ENCODE measurements around the gene FOXO1.

Gene FOXO1

GRCh38 chr13:40540328-40541044, 126.0 kb downstream of the FOXO1 start:
- peak; percentile 67 for DNase-seq (ENCODE audit: low read depth)

DNA sequence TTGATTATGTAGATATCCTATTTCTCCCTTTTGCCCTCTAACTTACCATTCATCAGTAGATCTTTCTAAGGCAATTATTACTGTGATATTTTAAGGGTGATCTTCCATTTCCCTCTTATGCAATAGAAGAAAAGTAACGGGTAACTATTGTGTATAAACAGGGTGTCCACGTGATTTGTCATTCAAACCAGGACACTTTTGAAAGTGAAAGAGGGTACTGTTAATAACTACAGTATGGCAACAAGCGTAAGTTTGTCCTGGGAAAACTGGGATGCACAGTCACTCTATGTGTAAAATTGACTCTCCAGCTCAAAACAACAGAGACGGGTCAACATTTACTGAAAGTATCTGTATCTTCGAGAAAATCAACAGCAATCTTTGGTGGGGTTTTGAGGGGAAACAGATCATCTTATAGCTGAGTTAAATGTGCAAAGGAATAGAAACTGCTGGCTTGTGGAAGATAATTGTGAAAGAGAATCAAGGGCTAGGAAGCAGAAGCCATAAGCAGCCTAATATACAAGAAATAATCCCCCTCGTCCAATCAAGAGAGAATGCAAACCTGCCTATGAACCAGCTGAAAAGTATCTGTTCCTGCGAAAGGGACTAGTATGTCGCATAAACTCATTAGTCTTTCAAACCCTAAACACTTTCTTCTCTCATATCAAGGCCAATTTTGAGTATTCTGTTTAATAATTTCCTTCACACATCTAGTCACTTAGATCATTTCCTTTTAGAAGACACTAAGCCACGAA, 126.7 kb downstream of the FOXO1 start:
- DNase-seq (ENCODE audit: low read depth): no peak

GRCh38 chr13:40537146-40537895, 129.1 kb downstream of the FOXO1 start:
- no peak for DNase-seq (ENCODE audit: low read depth)

DNA sequence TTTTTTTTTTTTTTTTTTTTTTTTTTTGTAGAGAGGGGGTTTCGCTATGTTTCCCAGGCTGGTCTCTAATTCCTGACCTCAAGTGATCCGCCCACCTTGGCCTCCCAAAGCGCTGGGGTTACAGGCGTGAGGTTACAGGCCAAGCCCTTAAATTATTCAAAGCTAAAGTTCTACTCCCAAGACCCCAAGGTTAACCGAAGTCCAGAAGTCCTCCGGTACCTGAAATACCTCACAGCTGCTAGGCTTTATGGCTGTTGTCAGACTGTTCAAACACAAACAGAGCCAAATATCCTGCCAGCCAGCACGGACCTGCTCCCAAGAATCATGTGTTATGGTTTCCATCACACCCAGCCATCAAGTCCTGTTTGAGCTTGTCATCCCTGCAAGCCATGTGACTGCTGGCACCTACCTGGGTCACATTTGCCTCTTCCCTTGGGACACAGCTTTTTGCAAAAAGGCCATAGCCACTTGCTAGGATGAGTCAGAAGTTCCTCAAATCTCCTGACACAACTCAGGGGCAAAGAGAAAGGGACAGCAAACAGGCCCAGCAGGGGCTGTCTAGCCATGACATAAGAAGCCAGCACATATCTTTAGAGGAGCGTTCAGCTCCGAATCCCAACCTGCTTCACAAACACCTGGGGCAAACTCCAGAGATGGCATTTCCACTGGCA, 129.9 kb downstream of the FOXO1 start:
- DNase-seq (ENCODE audit: low read depth): no peak

- no peak for DNase-seq (ENCODE audit: low read depth)
Observed at GRCh38 chr13:40535345-40535836, 131.1 kb downstream of the FOXO1 start.

GRCh38 chr13:40534456-40534855, 132.0 kb downstream of the FOXO1 start:
- no peak for DNase-seq (ENCODE audit: low read depth)

GRCh38 chr13:40533072-40533471, 133.4 kb downstream of the FOXO1 start:
- DNase-seq (ENCODE audit: low read depth): no peak

DNA sequence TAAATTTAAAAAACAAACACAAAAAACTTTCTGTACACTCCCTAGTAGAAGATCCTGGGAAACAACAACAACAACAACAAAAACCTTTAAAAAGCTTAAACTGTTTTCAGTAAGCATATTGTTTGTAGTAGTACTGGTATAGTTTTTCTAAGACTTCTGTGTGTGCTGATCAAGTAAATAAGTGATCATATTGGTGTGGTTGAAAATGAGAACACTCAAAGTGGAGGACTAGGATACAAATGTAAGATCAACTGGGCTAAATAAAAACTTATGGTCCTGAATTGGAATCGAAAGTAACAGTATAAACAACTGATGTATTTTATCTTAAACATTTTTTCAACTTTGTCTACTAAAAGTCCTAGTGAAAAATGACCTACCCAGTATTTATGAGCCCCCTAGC, 135.5 kb downstream of the FOXO1 start:
- no peak for DNase-seq (ENCODE audit: low read depth)

- DNase-seq (ENCODE audit: low read depth): no peak
Observed at GRCh38 chr13:40528881-40529280, 137.6 kb downstream of the FOXO1 start.

DNA sequence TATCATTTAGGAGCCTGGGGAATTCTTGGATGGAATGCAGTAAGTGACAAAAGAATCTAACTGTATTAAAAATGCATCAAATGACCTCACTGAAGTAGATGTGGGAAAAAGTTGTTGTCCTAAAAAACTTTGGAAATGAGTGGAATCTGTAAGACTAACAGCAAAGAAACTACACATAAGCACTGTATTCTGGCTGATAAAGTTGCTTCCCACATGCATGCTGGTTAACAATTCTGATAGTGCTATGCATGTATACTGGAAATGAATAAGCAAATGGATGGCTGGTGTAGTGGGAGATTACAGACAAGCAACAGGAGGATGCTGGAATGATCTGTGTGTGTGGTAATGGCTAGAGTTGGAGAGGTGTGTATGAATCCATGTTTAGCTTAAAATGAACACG, 138.5 kb downstream of the FOXO1 start:
- no peak for DNase-seq (ENCODE audit: low read depth)

- DNase-seq (ENCODE audit: low read depth): no peak
Observed at GRCh38 chr13:40522282-40522681, 144.2 kb downstream of the FOXO1 start.

- DNase-seq (ENCODE audit: low read depth): no peak
Observed at GRCh38 chr13:40520916-40521315, 145.5 kb downstream of the FOXO1 start.

GRCh38 chr13:40519637-40520036, 146.8 kb downstream of the FOXO1 start:
- no peak for DNase-seq (ENCODE audit: low read depth)

- no peak for DNase-seq (ENCODE audit: low read depth)
Observed at GRCh38 chr13:40518481-40518882, 148.0 kb downstream of the FOXO1 start.

DNA sequence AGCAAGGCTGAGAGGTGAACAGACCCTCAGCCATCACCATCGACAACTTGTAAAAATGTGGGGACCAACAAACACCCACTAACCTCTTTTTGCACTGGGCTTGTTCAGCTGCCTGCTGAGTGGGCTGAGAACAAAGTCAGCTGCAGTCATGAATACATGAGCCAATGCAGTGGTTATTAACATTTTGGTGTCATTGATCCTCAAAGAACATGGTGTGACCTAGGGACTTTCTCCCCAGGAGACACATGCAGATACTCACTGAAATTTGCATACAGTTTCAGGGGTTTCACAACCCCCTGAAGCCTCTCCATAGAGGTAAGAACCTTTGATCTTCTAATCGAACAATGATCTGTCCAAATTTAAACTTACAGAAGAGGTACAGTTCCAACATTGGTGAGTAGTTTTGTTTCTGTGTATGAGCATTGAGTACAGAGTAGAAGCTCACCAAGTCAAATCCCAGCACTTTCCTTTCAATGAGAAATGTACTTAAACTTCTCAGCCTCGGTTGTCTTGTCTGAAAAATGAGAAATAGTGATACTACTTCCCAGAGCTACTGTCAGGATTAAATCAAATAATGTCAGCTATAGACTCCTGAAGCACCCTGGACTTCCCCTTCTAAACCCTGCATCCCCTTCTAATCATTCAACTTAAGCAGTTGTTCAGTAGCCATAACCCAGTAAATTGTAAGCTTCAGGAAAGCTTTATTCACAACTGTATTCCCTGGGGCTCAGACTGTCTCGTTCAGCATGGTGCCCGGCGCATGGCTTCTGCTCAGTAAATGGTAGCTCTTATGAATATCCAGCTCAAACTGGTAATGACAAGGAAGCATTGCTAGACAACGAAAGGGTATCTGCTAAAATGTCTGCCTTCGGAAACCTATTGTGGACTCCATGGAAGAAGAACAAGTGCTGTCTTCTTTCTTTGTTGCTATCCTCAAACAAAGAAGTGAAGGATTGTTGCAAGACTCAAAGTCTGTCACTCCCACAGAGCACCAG, 148.7 kb downstream of the FOXO1 start:
- no peak for DNase-seq (ENCODE audit: low read depth)

GRCh38 chr13:40515702-40516101, 150.7 kb downstream of the FOXO1 start:
- no peak for DNase-seq (ENCODE audit: low read depth)

DNA sequence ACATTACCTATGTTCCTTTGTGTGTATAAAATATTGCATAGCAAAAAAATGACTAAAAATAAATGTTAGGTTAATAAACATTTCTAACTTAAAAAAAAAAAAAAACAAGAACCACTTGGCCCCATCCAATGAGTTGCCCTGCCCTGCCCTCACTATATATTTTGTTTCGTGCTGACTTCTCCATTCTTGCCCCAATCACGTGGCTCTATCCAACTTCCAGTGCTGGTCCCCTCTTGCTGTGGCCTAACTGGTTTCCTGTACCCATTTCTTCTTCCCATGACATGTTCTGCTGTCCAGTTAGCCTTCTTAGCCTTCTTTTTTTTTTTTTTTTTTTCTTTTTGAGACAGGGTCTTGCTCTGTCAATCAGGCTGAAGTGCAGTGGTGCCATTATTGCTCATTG, 151.6 kb downstream of the FOXO1 start:
- DNase-seq (ENCODE audit: low read depth): no peak

DNA sequence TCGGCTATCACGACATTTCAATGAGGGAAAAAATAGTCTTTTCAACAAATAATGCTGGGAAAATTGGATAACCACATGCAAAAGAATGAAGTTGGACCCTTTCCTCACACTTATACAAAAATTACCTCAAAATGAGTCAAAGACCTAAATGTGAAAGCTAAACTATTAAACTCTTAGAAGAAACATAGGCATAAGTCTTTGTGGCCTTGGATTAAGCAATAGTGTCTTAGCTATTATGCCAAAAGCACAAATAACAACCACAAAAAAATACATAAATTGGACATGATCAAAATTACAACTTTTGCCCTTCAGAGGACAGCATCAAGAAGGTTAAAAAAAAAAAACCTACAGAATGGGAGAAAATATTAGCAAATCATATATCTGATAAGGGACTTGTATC, 156.6 kb downstream of the FOXO1 start:
- DNase-seq (ENCODE audit: low read depth): no peak

- no peak for DNase-seq (ENCODE audit: low read depth)
Observed at GRCh38 chr13:40508767-40509342, 157.6 kb downstream of the FOXO1 start.

DNA sequence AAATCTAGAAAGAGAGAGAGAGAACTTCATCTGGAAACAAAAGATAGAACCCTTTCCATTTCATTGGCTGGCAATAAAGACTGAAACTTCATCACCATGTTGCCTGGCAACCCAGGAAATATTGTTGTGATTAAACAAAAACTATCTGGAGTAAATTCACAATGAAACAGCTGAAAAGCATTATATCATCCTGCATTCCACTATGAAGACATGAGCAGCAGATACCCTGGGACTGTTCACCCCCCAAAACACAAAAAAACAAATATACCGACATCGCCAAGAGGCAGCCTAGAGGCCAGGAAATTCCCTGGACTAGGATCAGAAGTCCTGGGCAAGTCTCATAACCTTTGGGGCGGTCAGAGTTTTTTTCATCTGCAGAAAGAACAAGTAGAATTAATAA, 158.3 kb downstream of the FOXO1 start:
- DNase-seq (ENCODE audit: low read depth): peak; percentile 50
